ENCODE results near the gene LMAN2.
A peak's percentile ranks its signal among the peaks of the same experiment; 100 is the strongest.
"Not testable (repeated sequence)": the region's sequence is repeated elsewhere in the genome, so short reads cannot be mapped to it uniquely, and the experiment has no call there.

LMAN2 gene

DNA sequence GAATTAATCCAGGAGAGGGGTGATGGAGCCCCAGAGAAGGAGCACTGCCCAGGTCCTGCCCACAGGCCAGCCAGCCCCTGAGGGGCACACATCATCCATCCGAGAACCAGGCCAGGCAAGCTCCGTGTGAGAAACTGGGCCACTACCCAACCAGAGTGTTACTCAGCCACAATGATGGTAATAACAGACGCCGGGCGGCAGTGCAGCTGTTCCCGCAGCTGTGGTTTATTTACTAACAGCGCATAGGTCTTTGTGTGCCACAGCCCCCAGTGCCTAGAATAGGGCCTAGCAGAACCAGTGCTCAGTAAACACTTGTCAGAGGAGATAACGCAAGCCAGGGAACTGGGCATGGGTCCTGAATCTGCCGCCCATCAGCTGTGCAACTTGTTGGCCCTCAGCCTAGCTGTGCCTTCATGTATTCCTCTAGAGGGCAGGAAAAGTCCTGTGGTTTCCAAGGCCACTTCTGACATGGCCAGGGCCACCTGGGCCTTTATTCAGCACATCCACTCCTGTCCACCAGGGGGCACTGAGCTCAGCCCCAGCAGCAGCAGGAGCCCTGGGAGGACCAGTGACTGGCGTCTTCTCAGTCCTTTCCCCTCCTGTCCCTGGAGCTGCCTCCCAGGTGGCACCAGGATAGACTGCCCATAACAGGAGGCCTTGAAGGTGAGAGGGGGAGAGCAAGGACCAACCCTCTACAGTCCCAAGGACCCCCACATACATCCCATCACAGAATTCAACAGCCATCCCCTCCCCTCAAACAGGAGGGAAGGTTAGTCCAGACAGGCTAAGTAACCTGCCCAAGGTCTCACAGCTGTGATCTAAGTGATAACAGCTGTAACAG is 41.9 kb downstream of the LMAN2 start:
- no peak for DNase-seq (ENCODE audit: low read depth, low spot score)
- CTCF ChIA-PET = interaction anchor here (0.6 to 17.1 kb wide), 46 partner anchors 8 to 238 kb away, joined by 3 to 261 read pairs (median 4); partner anchors contain the start of genes GRK6, LMAN2, PDLIM7 and PRR7
- POLR2A ChIA-PET = interaction anchor here (2.1 kb wide), 1 partner anchor 187 kb away, joined by 15 read pairs; the partner anchor contains the start of gene PDLIM7
- H3K4me3 ChIP-seq (ENCODE audit: low read depth, low read length) = peak overlapping the region; percentile 18
- TF ChIP-seq, protein P1, sequence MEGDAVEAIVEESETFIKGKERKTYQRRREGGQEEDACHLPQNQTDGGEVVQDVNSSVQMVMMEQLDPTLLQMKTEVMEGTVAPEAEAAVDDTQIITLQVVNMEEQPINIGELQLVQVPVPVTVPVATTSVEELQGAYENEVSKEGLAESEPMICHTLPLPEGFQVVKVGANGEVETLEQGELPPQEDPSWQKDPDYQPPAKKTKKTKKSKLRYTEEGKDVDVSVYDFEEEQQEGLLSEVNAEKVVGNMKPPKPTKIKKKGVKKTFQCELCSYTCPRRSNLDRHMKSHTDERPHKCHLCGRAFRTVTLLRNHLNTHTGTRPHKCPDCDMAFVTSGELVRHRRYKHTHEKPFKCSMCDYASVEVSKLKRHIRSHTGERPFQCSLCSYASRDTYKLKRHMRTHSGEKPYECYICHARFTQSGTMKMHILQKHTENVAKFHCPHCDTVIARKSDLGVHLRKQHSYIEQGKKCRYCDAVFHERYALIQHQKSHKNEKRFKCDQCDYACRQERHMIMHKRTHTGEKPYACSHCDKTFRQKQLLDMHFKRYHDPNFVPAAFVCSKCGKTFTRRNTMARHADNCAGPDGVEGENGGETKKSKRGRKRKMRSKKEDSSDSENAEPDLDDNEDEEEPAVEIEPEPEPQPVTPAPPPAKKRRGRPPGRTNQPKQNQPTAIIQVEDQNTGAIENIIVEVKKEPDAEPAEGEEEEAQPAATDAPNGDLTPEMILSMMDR (IDR thresholded peaks at IDR 0.05; ENCODE audit: insufficient read depth, low read length, missing control alignments) = peak; percentile 90

DNA sequence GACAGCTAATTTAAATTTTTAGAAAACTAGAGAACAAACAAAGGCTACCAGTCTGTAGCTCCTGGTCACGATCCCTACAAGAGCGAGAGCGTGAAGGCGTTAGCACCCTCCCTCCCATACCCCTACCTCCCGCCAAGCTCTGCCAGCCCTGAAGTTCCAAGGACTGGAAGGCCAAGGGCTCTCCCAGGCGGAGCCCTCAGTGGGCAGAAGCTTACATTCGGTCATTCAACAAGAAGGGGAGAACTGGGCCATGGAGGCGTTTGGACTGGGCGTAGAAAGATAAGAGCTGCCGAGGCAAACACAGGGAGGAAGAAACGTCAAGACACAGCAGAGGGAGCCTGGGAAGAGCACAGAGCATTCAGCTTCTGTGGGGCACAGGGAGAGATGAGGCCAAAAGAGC is 42.7 kb downstream of the LMAN2 start:
- TF ChIP-seq, protein P1 (IDR thresholded peaks at IDR 0.05; ENCODE audit: insufficient read depth, low read length, missing control alignments) = no peak
- POLR2A ChIA-PET = interaction anchor here (0.5 to 2.1 kb wide), 2 partner anchors 184 to 187 kb away, joined by 3 to 15 read pairs; partner anchors contain the start of gene PDLIM7
- CTCF ChIA-PET = interaction anchor here (0.9 to 17.1 kb wide), 26 partner anchors 10 to 237 kb away, joined by 3 to 261 read pairs (median 5); partner anchors contain the start of genes GRK6, LMAN2, PDLIM7 and PRR7
- H3K4me3 ChIP-seq (ENCODE audit: low read depth, low read length) = no peak overlapping the region
- no peak for DNase-seq (ENCODE audit: low read depth, low spot score)

DNA sequence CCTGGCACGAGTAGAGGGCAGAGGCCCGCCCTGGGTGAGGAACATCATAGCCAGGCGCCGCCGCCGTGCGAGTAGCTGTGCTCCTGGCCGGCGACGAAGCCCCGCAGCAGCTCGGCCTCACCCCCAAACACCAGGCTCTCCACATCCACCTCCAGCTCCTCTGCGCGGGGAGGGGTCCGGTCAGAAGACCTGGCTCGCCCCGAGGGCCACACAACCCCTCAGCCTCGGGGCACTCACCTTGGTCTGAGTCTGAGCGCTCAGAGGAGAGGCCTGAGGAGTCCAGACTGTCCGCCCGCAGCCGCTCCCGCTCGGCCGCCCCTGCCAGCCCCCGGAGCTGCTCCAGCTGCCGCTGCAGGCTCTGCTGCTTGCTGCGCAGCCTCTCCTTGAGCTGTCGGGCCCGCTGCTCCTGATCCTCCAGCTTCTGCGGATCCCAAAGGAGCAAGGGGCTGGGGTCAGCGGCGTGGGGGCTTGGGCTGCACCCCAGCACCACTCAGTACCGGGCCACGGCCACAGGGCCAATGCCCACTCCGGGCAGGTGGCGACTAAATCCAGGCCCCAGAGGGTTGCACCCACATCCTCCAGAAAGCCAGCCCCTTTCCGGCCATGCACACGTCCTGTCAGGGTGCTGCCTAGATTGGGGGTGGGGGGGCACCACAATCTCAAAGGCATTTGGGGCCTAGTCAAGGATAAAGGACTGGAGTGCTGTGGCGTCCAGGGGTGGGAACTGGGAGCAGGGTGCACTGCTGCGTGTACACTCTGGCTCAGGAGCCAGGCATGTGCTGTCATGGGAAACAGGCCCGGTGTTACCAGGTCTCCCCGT is 43.7 kb downstream of the LMAN2 start:
- TF ChIP-seq, protein P1 (IDR thresholded peaks at IDR 0.05; ENCODE audit: insufficient read depth, low read length, missing control alignments) = no peak
- no peak for DNase-seq (ENCODE audit: low read depth, low spot score)
- POLR2A ChIA-PET = no interaction called here
- CTCF ChIA-PET = interaction anchor here (0.9 to 17.1 kb wide), 14 partner anchors 8 to 195 kb away, joined by 3 to 261 read pairs (median 27); partner anchors contain the start of genes LMAN2, PDLIM7 and PRR7
- no peak overlapping the region for H3K4me3 ChIP-seq (ENCODE audit: low read depth, low read length)

DNA sequence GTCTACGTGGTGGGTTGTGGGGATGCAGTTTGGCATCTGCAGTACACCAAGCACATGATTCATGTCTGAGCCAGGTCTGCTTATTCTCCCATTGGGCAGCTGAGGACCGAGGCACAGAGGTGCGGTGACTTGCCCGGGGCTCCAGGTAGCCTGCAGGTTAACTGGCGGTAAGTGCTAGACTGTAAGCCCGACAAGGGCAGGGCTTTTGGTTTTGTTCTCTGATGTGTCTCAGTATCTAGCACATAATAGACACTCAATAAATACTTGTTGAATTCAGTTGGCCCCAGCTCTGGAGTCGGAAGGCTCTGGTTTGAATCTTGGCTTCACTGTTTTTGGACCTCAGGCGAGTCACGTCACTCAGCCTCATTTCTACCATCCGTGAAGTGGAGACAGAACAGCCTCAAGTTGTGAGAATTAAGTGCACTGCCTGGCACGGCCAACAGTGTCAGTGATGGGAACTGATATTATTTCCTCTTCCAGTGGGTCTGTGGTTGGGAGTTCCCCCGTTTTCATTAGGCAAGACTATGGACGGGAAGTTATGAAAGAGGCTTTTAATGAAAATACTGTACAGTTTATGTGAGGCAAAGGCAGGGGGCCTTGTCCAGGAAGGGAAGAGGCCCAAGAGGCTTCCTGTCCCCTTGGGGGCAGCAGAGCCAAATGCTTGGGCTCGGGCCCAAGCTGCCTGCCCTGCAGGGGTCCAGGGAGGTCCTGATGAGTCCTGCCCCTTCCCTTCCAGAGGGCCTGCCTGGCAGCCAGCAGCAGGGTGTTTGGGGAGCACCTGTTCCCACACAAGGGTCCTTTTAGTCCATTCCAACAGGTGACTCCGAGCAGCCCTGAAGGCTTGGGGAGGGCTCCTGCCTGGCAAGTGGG is 44.6 kb downstream of the LMAN2 start:
- ChIA-PET CTCF (interaction anchor here (1.2 to 17.1 kb wide), 6 partner anchors 9 to 194 kb away, joined by 3 to 261 read pairs (median 37); partner anchors contain the start of genes LMAN2 and PRR7), POLR2A (no interaction called here)
- DNase-seq (ENCODE audit: low read depth, low spot score) = no peak
- TF ChIP-seq, protein P1 (IDR thresholded peaks at IDR 0.05; ENCODE audit: insufficient read depth, low read length, missing control alignments) = no peak
- no peak overlapping the region for H3K4me3 ChIP-seq (ENCODE audit: low read depth, low read length)

DNA sequence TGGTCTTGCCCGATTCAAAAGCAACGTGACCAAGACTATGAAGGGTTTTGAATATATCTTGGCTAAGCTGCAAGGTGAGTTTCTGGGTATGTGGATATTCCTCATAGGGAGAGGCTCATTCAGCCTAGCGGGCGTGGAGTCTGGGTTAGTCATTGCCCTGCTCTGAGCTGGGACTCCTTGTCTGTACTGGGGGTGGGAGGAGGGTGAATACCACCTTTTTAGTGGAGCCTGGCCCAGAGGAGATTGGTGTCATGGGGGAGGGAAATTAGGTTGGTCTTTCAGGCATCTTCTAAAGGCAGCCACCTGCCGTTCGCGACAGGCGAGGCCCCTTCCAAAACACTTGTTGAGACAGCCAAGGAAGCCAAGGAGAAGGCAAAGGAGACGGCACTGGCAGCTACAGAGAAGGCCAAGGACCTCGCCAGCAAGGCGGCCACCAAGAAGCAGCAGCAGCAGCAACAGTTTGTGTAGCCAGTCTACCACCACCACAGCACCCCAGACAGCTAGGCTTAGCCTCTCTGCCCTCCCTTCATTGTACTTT is 45.3 kb downstream of the LMAN2 start:
- H3K4me3 ChIP-seq (ENCODE audit: low read depth, low read length); DNase-seq (ENCODE audit: low read depth, low spot score): not testable (repeated sequence)
- ChIA-PET POLR2A (interaction anchor here (0.6 kb wide), 1 partner anchor 93 kb away, joined by 3 read pairs; no protein-coding TSS in a partner anchor), CTCF (interaction anchor here (1.2 to 17.1 kb wide), 2 partner anchors 146 to 191 kb away, joined by 5 to 261 read pairs; partner anchors contain the start of gene PRR7)

All from AG04449 (cell line).